ENCODE data around the gene KNCN. TPM values are rescaled to one million over a fixed set of nuclear protein-coding genes. Genes with fewer than 3 reads are reported as not detected.

Gene KNCN
- polyA plus RNA-seq, 1 experiment: not detected

- no peak for DNase-seq (ENCODE audit: low read depth)
- no peak for TF ChIP-seq CTCF (IDR thresholded peaks at IDR 0.05; ENCODE audit: insufficient read depth, low read depth, low read length)
- Histone ChIP-seq H3K4me3 (ENCODE audit: low read depth, low read length) (no peak overlapping the region), H3K27me3 (ENCODE audit: control insufficient read depth, insufficient read depth, low read length) (peaks cover 24% of the 10 kb centered on the region), H3K36me3 (ENCODE audit: control insufficient read depth, insufficient read depth, low read length) (no peaks in the 10 kb centered on the region)
- CTCF ChIA-PET: interaction anchor here (1.0 to 4.2 kb wide), 5 partner anchors 8 to 83 kb away, joined by 3 to 33 read pairs (median 6); no protein-coding TSS in a partner anchor
- POLR2A ChIA-PET: no interaction called here
These were observed 26.6 kb downstream of the KNCN start for GRCh38 chr1:46524843-46525242.

- no peak for TF ChIP-seq CTCF (IDR thresholded peaks at IDR 0.05; ENCODE audit: insufficient read depth, low read depth, low read length)
- POLR2A ChIA-PET: no interaction called here
- Histone ChIP-seq H3K4me3 (ENCODE audit: low read depth, low read length) (no peak overlapping the region), H3K36me3 (ENCODE audit: control insufficient read depth, insufficient read depth, low read length) (no peaks in the 10 kb centered on the region), H3K27me3 (ENCODE audit: control insufficient read depth, insufficient read depth, low read length) (peaks cover 21% of the 10 kb centered on the region)
- CTCF ChIA-PET: interaction anchor here (1.0 to 4.2 kb wide), 11 partner anchors 9 to 123 kb away, joined by 3 to 33 read pairs (median 4); a partner anchor contains a TSS
- DNase-seq (ENCODE audit: low read depth): no peak
These were observed 27.7 kb downstream of the KNCN start for GRCh38 chr1:46523496-46524353.

GRCh38 chr1:46522969-46523320 is 28.5 kb downstream of the KNCN start:
- POLR2A ChIA-PET: interaction anchor here (0.6 kb wide), 1 partner anchor 87 kb away, joined by 3 read pairs; no protein-coding TSS in a partner anchor
- no peak overlapping the region for H3K4me3 ChIP-seq (ENCODE audit: low read depth, low read length)
- no peak for TF ChIP-seq CTCF (IDR thresholded peaks at IDR 0.05; ENCODE audit: insufficient read depth, low read depth, low read length)
- peaks cover 18% of the 10 kb centered on the region for H3K27me3 ChIP-seq (ENCODE audit: control insufficient read depth, insufficient read depth, low read length)
- H3K36me3 ChIP-seq (ENCODE audit: control insufficient read depth, insufficient read depth, low read length): no peaks in the 10 kb centered on the region
- CTCF ChIA-PET: interaction anchor here (1.1 to 4.2 kb wide), 9 partner anchors 25 to 159 kb away, joined by 3 to 33 read pairs (median 6); no protein-coding TSS in a partner anchor
- DNase-seq (ENCODE audit: low read depth): no peak

GRCh38 chr1:46522184-46522968 is 29.1 kb downstream of the KNCN start:
- TF ChIP-seq CTCF (IDR thresholded peaks at IDR 0.05; ENCODE audit: insufficient read depth, low read depth, low read length): no peak

GRCh38 chr1:46521414-46521813 is 30.0 kb downstream of the KNCN start:
- TF ChIP-seq CTCF (IDR thresholded peaks at IDR 0.05; ENCODE audit: insufficient read depth, low read depth, low read length): no peak
- Histone ChIP-seq H3K36me3 (ENCODE audit: control insufficient read depth, insufficient read depth, low read length) (no peaks in the 10 kb centered on the region), H3K27me3 (ENCODE audit: control insufficient read depth, insufficient read depth, low read length) (peaks cover 16% of the 10 kb centered on the region), H3K4me3 (ENCODE audit: low read depth, low read length) (no peak overlapping the region)
- DNase-seq (ENCODE audit: low read depth): no peak
- CTCF ChIA-PET: interaction anchor here (1.3 to 4.2 kb wide), 6 partner anchors 12 to 79 kb away, joined by 4 to 33 read pairs (median 6); a partner anchor contains a TSS
- POLR2A ChIA-PET: no interaction called here

More at GRCh38 chr1:46522184-46522968, 29.1 kb downstream of the KNCN start:
- H3K4me3 ChIP-seq (ENCODE audit: low read depth, low read length): no peak overlapping the region
- no peaks in the 10 kb centered on the region for H3K36me3 ChIP-seq (ENCODE audit: control insufficient read depth, insufficient read depth, low read length)
- peaks cover 18% of the 10 kb centered on the region for H3K27me3 ChIP-seq (ENCODE audit: control insufficient read depth, insufficient read depth, low read length)
- CTCF ChIA-PET: interaction anchor here (1.0 to 4.2 kb wide), 12 partner anchors 8 to 159 kb away, joined by 3 to 33 read pairs (median 4); a partner anchor contains a TSS
- no peak for DNase-seq (ENCODE audit: low read depth)
- POLR2A ChIA-PET: interaction anchor here (0.6 kb wide), 1 partner anchor 87 kb away, joined by 3 read pairs; no protein-coding TSS in a partner anchor

Data from BJ (cell line).